Activated naive CD8-positive, alpha-beta T cell treated with anti-CD3 and anti-CD28 coated beads, Interleukin-2, amount 50 U/mL, for 24 hours (primary cell): ENCODE measurements around the gene RBMS3.
"Not testable (repeated sequence)": the region's sequence is repeated elsewhere in the genome, so short reads cannot be mapped to it uniquely, and the experiment has no call there.

Source experiments
- ATAC-seq: fragments of 150-1000 bp; cut with Tn5 transposase; one replicate; pipeline ENCODE4 v1.10.0; 2021
- DNase-seq: peaks from one replicate; pipeline ENCODE4 v3.0.0; 2021
- H3K27ac Mint-ChIP-seq: one replicate; pipeline ENCODE4 v1.8.0; 2021; ENCODE audit warnings: mild to moderate bottlenecking, mixed read lengths
- H3K27me3 Mint-ChIP-seq: one replicate; pipeline ENCODE4 v1.8.0; 2021; ENCODE audit warnings: mixed read lengths
- H3K36me3 Mint-ChIP-seq: one replicate; pipeline ENCODE4 v1.8.0; 2021; ENCODE audit warnings: low read depth, mixed read lengths
- H3K4me1 Mint-ChIP-seq: one replicate; pipeline ENCODE4 v1.8.0; 2021; ENCODE audit warnings: mixed read lengths
- H3K4me3 Mint-ChIP-seq: one replicate; pipeline ENCODE4 v1.8.0; 2021; ENCODE audit warnings: mild to moderate bottlenecking, moderate library complexity, mixed read lengths
- H3K9me3 Mint-ChIP-seq: one replicate; pipeline ENCODE4 v1.8.0; 2021; ENCODE audit warnings: mixed read lengths

RBMS3 gene

DNA sequence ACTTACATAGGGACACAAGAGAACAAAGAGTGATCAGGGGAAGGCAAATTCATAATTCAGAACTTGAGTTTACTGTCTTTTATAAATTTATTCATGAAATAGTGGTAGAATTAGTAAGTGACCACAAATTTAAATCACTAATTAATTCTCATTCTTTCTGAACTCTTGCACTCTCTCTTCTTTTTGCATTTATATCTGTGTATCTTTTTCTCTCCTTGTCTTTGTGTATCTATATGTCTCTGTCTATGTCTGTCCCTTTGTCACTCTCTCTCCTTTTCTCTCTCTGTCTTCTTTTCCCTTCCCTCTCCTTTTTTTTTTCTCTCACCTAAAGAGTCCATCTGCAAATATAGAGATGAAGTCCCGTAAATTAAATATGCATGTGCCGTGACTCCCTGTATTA is 31.5 kb downstream of the RBMS3 start:
- no peak for DNase-seq
- no peak for ATAC-seq
- Mint-ChIP-seq H3K36me3 (no peaks in the 10 kb centered on the region), H3K27ac (no peak overlapping the region), H3K4me3 (no peak overlapping the region), H3K9me3 (no peaks in the 10 kb centered on the region), H3K27me3 (no peaks in the 10 kb centered on the region), H3K4me1 (no peaks in the 10 kb centered on the region)

GRCh38 chr3:29312960-29313452 is 32.1 kb downstream of the RBMS3 start:
- no peak for DNase-seq
- Mint-ChIP-seq H3K27ac (no peak overlapping the region), H3K9me3 (no peaks in the 10 kb centered on the region), H3K4me1 (no peaks in the 10 kb centered on the region), H3K27me3 (no peaks in the 10 kb centered on the region), H3K36me3 (no peaks in the 10 kb centered on the region), H3K4me3 (no peak overlapping the region)
- ATAC-seq, result no peak

- Mint-ChIP-seq H3K36me3 (no peaks in the 10 kb centered on the region), H3K27me3 (no peaks in the 10 kb centered on the region), H3K27ac (no peak overlapping the region), H3K4me3 (no peak overlapping the region), H3K9me3 (no peaks in the 10 kb centered on the region), H3K4me1 (no peaks in the 10 kb centered on the region)
- DNase-seq, result no peak
- no peak for ATAC-seq
Measured at GRCh38 chr3:29313981-29314726, 33.3 kb downstream of the RBMS3 start.

GRCh38 chr3:29314727-29315088 is 33.8 kb downstream of the RBMS3 start:
- Mint-ChIP-seq H3K36me3 (no peaks in the 10 kb centered on the region), H3K27me3 (no peaks in the 10 kb centered on the region), H3K4me3 (no peak overlapping the region), H3K27ac (no peak overlapping the region), H3K9me3 (no peaks in the 10 kb centered on the region), H3K4me1 (no peaks in the 10 kb centered on the region)
- DNase-seq, result no peak
- ATAC-seq, result no peak

GRCh38 chr3:29317659-29318173 is 36.8 kb downstream of the RBMS3 start:
- Mint-ChIP-seq H3K36me3 (no peaks in the 10 kb centered on the region), H3K4me1 (no peaks in the 10 kb centered on the region), H3K9me3 (no peaks in the 10 kb centered on the region), H3K4me3 (no peak overlapping the region), H3K27me3 (no peaks in the 10 kb centered on the region), H3K27ac (no peak overlapping the region)
- DNase-seq (no peak), ATAC-seq (no peak)

DNA sequence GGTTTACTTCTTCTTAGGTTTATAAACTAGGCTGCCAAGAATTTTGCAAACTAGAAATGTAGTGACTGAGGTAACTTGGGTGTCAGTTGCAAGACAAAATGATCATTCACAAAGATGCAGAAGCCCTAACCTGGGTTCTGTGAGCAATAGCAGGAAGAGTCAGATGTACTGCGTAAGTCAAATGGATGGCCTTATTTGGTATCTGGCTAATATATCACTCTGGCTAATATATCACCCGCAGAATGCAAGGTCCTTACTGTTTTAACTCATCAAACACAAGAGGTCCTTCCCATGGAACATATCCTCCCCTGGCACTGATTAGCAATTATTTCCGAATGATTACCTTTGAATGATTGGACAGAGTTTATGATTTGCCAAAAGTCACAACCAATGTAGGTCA is 37.4 kb downstream of the RBMS3 start:
- ATAC-seq, result no peak
- no peak overlapping the region for H3K27ac Mint-ChIP-seq
- no peaks in the 10 kb centered on the region for H3K36me3 Mint-ChIP-seq
- no peaks in the 10 kb centered on the region for H3K27me3 Mint-ChIP-seq
- no peaks in the 10 kb centered on the region for H3K9me3 Mint-ChIP-seq
- H3K4me1 Mint-ChIP-seq, result no peaks in the 10 kb centered on the region
- no peak for DNase-seq
- no peak overlapping the region for H3K4me3 Mint-ChIP-seq

- ATAC-seq (no peak), DNase-seq (no peak)
- Mint-ChIP-seq H3K27ac (no peak overlapping the region), H3K27me3 (no peaks in the 10 kb centered on the region), H3K4me3 (no peak overlapping the region), H3K36me3 (no peaks in the 10 kb centered on the region), H3K4me1 (peaks cover 4% of the 10 kb centered on the region), H3K9me3 (no peaks in the 10 kb centered on the region)
Measured at GRCh38 chr3:29319262-29319661, 38.4 kb downstream of the RBMS3 start.

- no peak overlapping the region for H3K27ac Mint-ChIP-seq
- H3K9me3 Mint-ChIP-seq, result no peaks in the 10 kb centered on the region
- ATAC-seq (no peak), DNase-seq (no peak)
- no peak overlapping the region for H3K4me3 Mint-ChIP-seq
- no peaks in the 10 kb centered on the region for H3K36me3 Mint-ChIP-seq
- H3K4me1 Mint-ChIP-seq, result peaks cover 4% of the 10 kb centered on the region
- no peaks in the 10 kb centered on the region for H3K27me3 Mint-ChIP-seq
Measured at GRCh38 chr3:29319798-29320197, 38.9 kb downstream of the RBMS3 start.

DNA sequence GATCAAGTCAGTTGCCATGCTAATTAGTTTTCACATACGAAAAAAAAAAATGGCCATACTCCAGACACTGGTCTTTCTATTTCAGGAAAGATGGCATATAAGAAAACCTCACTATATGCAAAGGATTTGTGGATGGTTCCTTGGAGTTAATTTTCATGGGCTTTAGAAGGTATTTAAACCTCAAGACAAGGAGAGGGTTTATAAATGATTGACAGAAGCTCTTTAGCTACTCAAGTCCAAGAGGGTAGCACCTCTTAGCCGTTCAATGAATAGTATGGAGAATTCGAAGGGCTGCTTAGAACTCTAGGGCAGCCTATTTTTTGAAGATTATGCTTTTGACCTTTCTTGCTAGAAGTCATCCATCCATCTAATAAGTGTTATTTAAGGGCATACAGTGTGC is 41.7 kb downstream of the RBMS3 start:
- no peak overlapping the region for H3K27ac Mint-ChIP-seq
- H3K4me3 Mint-ChIP-seq, result no peak overlapping the region
- H3K9me3 Mint-ChIP-seq, result no peaks in the 10 kb centered on the region
- DNase-seq, result no peak
- H3K4me1 Mint-ChIP-seq, result peaks cover 4% of the 10 kb centered on the region
- ATAC-seq, result no peak
- H3K27me3 Mint-ChIP-seq, result no peaks in the 10 kb centered on the region
- H3K36me3 Mint-ChIP-seq, result no peaks in the 10 kb centered on the region

GRCh38 chr3:29324180-29324651 is 43.3 kb downstream of the RBMS3 start:
- no peak overlapping the region for H3K27ac Mint-ChIP-seq
- H3K36me3 Mint-ChIP-seq, result no peaks in the 10 kb centered on the region
- H3K27me3 Mint-ChIP-seq, result peaks cover 2% of the 10 kb centered on the region
- DNase-seq (no peak), ATAC-seq (no peak)
- H3K4me3 Mint-ChIP-seq, result no peak overlapping the region
- peaks cover 4% of the 10 kb centered on the region for H3K4me1 Mint-ChIP-seq
- no peaks in the 10 kb centered on the region for H3K9me3 Mint-ChIP-seq

DNA sequence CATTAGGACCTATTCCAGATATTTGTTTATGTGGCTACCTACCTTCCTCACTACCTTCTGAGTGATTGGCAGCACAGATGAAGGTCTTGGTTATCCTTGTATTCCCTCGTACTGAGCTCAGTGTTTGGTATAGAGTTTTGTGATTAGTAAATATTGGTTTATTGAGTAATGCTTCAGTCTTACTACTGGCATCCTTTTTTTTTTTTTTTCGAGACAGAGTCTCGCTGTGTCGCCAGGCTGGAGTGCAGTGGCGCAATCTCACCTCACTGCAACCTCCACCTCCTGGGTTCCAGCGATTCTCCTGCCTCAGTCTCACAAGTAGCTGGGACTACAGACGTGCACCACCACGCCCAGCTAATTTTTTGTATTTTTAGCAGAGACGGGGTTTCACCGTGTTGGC is 45.7 kb downstream of the RBMS3 start:
- H3K27me3 Mint-ChIP-seq, H3K27ac Mint-ChIP-seq, ATAC-seq, H3K4me3 Mint-ChIP-seq, DNase-seq, H3K4me1 Mint-ChIP-seq, H3K36me3 Mint-ChIP-seq, H3K9me3 Mint-ChIP-seq: not testable (repeated sequence)

DNA sequence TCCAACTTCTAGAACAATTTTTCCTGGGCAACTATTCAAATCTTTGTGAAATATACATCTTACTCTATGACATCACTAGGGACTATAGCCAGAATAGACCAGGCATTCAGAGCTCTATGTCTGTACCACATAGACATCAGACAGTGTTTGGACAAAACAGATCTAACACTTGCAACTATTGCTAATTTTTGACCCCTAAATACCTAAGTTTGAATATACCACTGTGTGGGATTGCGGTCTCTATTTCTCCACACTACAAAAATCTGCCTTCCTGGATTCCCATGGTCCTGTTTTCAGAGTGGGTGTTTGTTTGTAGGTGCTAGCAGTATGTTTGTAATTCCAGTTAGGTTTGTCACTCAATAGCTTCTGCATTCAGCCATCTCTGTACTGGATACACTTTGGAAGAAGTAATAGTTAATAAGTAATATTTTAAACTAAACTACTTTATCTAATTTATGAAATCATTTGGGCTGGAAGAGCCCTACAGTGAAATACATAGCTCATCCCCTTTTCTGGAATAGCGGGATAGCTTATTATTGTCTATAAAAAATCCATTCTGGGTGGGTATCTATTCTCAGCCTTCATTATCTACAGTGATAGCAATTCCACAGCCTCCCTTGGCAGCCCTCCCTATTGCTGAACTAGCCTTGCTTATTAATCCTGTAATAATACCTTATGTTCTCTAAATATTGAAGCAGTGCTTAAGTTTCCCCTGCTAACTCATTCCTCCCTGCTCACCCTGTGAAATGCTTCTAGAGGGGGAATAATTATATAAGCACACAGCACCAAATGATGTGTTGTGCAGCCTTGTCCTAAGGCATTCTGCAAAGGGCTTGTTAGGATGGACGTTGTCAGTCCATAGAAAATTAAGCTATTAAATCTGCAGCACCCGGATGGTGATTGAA is 49.4 kb downstream of the RBMS3 start:
- no peak overlapping the region for H3K4me3 Mint-ChIP-seq
- no peaks in the 10 kb centered on the region for H3K4me1 Mint-ChIP-seq
- H3K36me3 Mint-ChIP-seq, result no peaks in the 10 kb centered on the region
- ATAC-seq, result no peak
- H3K27me3 Mint-ChIP-seq, result peaks cover 3% of the 10 kb centered on the region
- no peaks in the 10 kb centered on the region for H3K9me3 Mint-ChIP-seq
- H3K27ac Mint-ChIP-seq, result no peak overlapping the region
- no peak for DNase-seq

- Mint-ChIP-seq H3K27me3 (peaks cover 3% of the 10 kb centered on the region), H3K4me1 (no peaks in the 10 kb centered on the region), H3K9me3 (no peaks in the 10 kb centered on the region), H3K27ac (no peak overlapping the region), H3K36me3 (no peaks in the 10 kb centered on the region), H3K4me3 (no peak overlapping the region)
- no peak for DNase-seq
- no peak for ATAC-seq
Measured at GRCh38 chr3:29331035-29331434, 50.2 kb downstream of the RBMS3 start.

- Mint-ChIP-seq H3K27ac (no peak overlapping the region), H3K27me3 (peaks cover 3% of the 10 kb centered on the region), H3K36me3 (no peaks in the 10 kb centered on the region), H3K4me3 (no peak overlapping the region), H3K9me3 (no peaks in the 10 kb centered on the region), H3K4me1 (no peaks in the 10 kb centered on the region)
- DNase-seq, result no peak
- ATAC-seq, result no peak
Measured at GRCh38 chr3:29331456-29332194, 50.8 kb downstream of the RBMS3 start.
